BJ (cell line): ENCODE measurements around the gene CACYBP. TPM values are rescaled to one million over a fixed set of nuclear protein-coding genes. Genes with fewer than 3 reads are reported as not detected.
A peak's percentile ranks its signal among the peaks of the same experiment; 100 is the strongest.

ENCODE experiments used
- CTCF ChIA-PET: fragments of 350-600 bp; formaldehyde crosslinking; extraction: SDS; loops from one replicate; lab custom pipeline; 2021; ENCODE audit warnings: antibody characterized with exemption, inconsistent platforms; lab: Yijun Ruan, JAX
- POLR2A ChIA-PET: fragments of 300-600 bp; sonication (Branson Sonifier 250); formaldehyde crosslinking; extraction: SDS; loops from one replicate; lab custom pipeline; 2021; ENCODE audit warnings: antibody characterized with exemption; lab: Charles Lee
- DNase-seq: peaks from one replicate; pipeline ENCODE4 v3.0.0-alpha.2; 2011; ENCODE audit warnings: low read depth
- H3K27me3 ChIP-seq: 2 replicates; pipeline ENCODE4 v1.6.0; 2011; ENCODE audit warnings: low read length; ENCODE audit not compliant: control insufficient read depth, insufficient read depth
- H3K36me3 ChIP-seq: 2 replicates; pipeline ENCODE4 v1.5.1; 2011; ENCODE audit warnings: low read length; ENCODE audit not compliant: control insufficient read depth, insufficient read depth
- H3K4me3 ChIP-seq: 2 replicates; pipeline ENCODE4 v1.5.1; 2011; ENCODE audit warnings: low read depth, mild to moderate bottlenecking, control low read depth, low read length
- polyA minus RNA-seq: library from RNA; depleted of rRNA, polyadenylated mRNA; stranded (reverse); fragments of >200 nt; gene quantifications from 2 replicates; pipeline ENCODE4 v1.2.3, GENCODE V29; 2011; rRNA and poly(A)+ RNA removed
- polyA plus RNA-seq: library from polyadenylated mRNA; depleted of rRNA; stranded (reverse); fragments of >200 nt; gene quantifications from 2 replicates; pipeline ENCODE4 v1.2.3, GENCODE V29; 2011; rRNA removed
- TF ChIP-seq, protein P1 (sequence below): IDR thresholded peaks from 2 replicates; pipeline ENCODE4 v1.5.1; 2011; ENCODE audit warnings: low read depth, mild to moderate bottlenecking, control low read depth, inconsistent platforms, low read length, moderate library complexity; ENCODE audit not compliant: insufficient read depth

Gene CACYBP, protein sequence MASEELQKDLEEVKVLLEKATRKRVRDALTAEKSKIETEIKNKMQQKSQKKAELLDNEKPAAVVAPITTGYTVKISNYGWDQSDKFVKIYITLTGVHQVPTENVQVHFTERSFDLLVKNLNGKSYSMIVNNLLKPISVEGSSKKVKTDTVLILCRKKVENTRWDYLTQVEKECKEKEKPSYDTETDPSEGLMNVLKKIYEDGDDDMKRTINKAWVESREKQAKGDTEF
- polyA plus RNA-seq: 20.5 and 40.5 TPM in 2 replicates
- polyA minus RNA-seq: 2.7 and 4.1 TPM in 2 replicates

DNA sequence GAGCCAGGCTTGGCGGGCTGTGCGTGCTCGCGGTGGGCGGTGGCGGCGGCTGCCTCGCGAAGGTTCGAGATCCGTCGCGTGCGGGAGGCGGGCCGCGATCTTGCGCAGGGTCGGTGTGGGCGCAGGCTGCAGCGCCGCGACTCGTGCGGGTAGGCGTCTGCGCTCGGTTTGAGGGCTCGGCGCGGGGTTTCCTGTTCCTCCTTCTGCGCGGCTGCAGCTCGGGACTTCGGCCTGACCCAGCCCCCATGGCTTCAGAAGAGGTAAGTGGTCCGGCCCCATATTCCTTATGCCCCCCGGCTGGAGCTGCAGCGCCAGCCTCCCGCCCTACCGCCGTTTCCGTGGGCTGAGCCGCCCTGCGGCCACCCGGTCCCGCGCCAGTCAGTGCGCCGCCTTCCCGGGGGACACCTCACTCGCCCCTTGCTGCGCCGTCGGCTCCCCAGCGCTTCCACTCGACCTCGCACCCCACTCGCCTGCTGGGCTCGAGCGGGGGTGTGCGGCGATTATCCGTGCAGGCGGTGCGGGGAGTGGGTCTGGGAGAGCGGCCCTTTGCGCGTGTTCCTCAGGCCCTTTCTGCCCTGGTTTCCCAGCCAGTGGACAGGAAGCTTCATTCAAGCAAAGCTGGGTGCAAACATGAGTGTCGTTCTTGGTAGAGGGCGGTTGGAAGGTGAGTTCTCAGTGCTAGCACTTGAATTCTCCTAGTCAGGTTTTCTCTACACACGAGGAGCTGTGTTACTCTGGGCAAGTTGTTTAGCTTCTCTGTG lies at the start of gene CACYBP:
Gene CACYBP, plus strand, starts transcription at position 12 of the 761 bp plus-strand sequence. Its CDS starts 234 bp downstream, at position 246.
- Histone ChIP-seq H3K36me3 (no peaks in the 10 kb centered on the region), H3K4me3 (peak within 1 kb of the TSS; percentile 94), H3K27me3 (no peaks in the 10 kb centered on the region)
- TF ChIP-seq, protein P1, sequence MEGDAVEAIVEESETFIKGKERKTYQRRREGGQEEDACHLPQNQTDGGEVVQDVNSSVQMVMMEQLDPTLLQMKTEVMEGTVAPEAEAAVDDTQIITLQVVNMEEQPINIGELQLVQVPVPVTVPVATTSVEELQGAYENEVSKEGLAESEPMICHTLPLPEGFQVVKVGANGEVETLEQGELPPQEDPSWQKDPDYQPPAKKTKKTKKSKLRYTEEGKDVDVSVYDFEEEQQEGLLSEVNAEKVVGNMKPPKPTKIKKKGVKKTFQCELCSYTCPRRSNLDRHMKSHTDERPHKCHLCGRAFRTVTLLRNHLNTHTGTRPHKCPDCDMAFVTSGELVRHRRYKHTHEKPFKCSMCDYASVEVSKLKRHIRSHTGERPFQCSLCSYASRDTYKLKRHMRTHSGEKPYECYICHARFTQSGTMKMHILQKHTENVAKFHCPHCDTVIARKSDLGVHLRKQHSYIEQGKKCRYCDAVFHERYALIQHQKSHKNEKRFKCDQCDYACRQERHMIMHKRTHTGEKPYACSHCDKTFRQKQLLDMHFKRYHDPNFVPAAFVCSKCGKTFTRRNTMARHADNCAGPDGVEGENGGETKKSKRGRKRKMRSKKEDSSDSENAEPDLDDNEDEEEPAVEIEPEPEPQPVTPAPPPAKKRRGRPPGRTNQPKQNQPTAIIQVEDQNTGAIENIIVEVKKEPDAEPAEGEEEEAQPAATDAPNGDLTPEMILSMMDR: no peak
- ChIA-PET POLR2A (interaction anchor here (0.7 to 1.3 kb wide), 2 partner anchors 11 to 211 kb away, joined by 3 to 5 read pairs; no protein-coding TSS in a partner anchor), CTCF (interaction anchor here (0.6 to 1.6 kb wide), 5 partner anchors 13 to 245 kb away, joined by 3 to 5 read pairs (median 3); partner anchors contain the start of gene MRPS14)
- DNase-seq: no peak

DNA sequence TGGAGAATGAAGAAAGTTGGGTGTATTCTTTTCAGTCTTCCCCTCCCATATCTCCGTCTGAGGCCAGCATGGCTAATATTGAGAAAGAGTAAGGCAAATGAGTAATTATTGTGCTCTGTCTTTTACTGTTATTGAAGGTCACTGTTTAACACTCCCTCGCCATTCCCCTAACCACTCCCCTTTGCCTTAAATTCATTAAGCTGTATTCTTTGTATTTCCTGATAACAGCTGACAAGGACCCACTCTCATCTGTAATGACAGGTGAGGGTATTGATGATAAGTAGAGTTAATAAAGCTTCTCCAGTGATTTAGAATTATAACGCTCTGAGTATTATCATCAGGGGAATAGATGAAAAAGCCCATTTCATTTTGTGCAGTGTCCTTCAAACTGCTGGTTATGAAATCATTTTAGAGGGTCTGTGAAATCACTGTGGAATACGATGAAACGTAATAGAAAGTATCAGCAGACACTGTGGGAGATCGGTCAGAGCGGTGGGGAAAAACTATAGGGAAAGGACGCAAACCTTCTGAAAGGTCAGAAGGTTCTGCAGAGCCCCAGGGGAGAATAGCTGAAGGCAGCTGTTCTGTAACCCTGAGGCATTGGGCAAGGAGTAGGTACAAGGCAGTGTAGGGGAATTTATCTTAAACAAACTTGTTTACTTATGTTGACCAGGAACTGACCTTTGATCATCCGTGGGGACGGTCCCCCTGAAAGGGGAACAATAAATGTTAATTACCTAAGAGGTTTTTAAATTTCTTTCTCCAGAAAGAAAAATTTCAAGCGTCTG lies 46.3 kb upstream of the CACYBP start:
- TF ChIP-seq, protein P1: no peak
- POLR2A ChIA-PET: no interaction called here
- no peaks in the 10 kb centered on the region for H3K36me3 ChIP-seq
- no peaks in the 10 kb centered on the region for H3K27me3 ChIP-seq
- no peak overlapping the region for H3K4me3 ChIP-seq
- CTCF ChIA-PET: interaction anchor here (1.1 kb wide), 1 partner anchor 12 kb away, joined by 3 read pairs; no protein-coding TSS in a partner anchor
- DNase-seq: no peak

DNA sequence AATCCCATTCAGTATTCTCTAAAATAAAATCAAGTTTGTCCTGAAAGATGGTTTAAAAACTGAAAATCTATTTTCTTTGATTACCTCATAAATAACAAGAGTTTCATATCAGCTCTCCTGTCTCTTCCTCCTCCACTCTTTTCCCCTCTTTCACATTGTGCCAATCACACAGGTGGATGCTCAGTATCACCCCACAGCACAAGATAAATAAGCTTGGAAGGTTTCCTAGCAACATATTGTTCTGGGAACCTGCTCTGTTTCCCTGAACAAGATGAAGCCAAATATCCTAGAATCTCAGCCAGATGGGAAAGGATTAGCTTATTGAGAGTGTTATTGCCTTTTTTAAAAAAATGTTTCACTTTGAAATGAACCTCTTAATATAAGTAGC lies 45.7 kb upstream of the CACYBP start:
- Histone ChIP-seq H3K4me3 (no peak overlapping the region), H3K36me3 (no peaks in the 10 kb centered on the region), H3K27me3 (no peaks in the 10 kb centered on the region)
- no peak for DNase-seq
- POLR2A ChIA-PET: no interaction called here
- CTCF ChIA-PET: interaction anchor here (0.5 to 1.1 kb wide), 2 partner anchors 12 to 42 kb away, joined by 3 read pairs; no protein-coding TSS in a partner anchor
- TF ChIP-seq, protein P1: no peak

DNA sequence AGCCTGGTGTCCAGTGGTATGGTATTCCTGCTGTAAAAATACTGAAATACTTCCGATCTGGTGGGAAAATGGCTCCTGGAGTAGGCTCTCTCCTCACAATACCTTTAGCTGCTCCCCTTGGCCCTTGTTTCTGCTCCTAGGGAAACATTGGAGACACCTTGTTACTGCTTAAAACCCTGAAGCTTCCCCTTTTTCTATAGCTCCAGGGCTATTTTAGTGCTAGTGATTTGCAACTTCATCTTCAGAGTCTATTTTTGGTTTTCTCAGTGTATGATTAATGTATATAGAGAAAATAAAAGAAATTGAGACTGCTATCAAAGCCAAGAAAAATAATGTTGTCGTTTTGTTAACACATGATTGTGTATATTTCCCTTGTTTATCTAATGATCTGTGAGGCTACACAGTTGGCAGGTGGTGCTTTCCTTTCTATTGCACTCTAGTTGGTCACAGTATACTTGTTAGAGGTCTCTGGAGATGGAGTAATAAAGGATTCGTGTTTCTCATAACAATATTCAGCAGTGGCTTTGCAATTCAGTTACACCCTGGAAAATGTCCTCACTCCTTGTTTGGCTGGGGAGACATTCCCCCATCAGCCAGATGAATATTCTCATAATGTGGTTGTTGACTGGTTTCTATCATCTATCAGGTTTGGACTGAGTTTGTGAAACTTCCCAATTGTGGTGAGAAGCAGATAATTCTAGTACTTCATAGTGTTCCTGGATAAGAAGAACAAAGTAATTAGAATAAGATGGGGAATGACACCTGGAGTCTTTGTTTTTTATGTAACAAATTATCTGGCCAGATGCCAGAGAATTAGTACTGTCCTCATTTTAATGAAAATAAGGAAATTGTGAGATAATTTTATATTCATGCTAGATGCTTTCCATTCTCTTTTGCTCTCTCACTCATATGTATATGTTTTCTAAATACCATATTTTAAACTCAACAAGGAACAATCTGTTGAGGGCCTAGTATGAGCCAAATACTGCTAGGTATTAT lies 44.8 kb upstream of the CACYBP start:
- TF ChIP-seq, protein P1: no peak
- Histone ChIP-seq H3K27me3 (no peaks in the 10 kb centered on the region), H3K36me3 (no peaks in the 10 kb centered on the region), H3K4me3 (no peak overlapping the region)
- CTCF ChIA-PET: interaction anchor here (0.5 to 1.1 kb wide), 2 partner anchors 11 to 43 kb away, joined by 3 read pairs; no protein-coding TSS in a partner anchor
- POLR2A ChIA-PET: no interaction called here
- no peak for DNase-seq
